K562 (cell line): ENCODE measurements around the gene IBA57.

ENCODE experiments used
- CC2D1A ChIP-seq: fragments of 450-650 bp; IDR thresholded peaks from 2 replicates; pipeline ENCODE4 v1.6.1; 2017; ENCODE audit warnings: mild to moderate bottlenecking
- CTCF ChIP-seq, 3 experiments: IDR thresholded peaks in 2 of 3; conservative IDR thresholded peaks in 1 of 3; 2 replicates each; pipeline ENCODE4 v1.5.1; 2011 to 2012; ENCODE audit warnings: low read length in 3 of 3, mild to moderate bottlenecking in 3 of 3, control low read depth in 2 of 3, improper control_type of control experiment in 1 of 3, inconsistent platforms in 1 of 3, low read depth in 1 of 3, mixed read lengths in 1 of 3, moderate library complexity in 1 of 3; ENCODE audit not compliant: insufficient read depth in 2 of 3
- EZH2 ChIP-seq: IDR thresholded peaks from 2 replicates; pipeline ENCODE4 v1.6.1; 2012; ENCODE audit warnings: low read depth, mild to moderate bottlenecking, inconsistent platforms, low read length, borderline replicate concordance
- FOS ChIP-seq: IDR thresholded peaks from 3 replicates; pipeline ENCODE4 v1.6.1; 2011; ENCODE audit not compliant: insufficient read length; ENCODE audit errors: extremely low read depth
- HNRNPUL1 ChIP-seq: fragments of 200-400 bp; formaldehyde crosslinking; IDR thresholded peaks from 2 replicates; pipeline ENCODE4 v1.6.1; 2017; ENCODE audit warnings: low read length
- KLF16 ChIP-seq: IDR thresholded peaks from 2 replicates; pipeline ENCODE4 v1.6.1; 2016; ENCODE audit warnings: antibody characterized with exemption
- NFE2 ChIP-seq: IDR thresholded peaks from 2 replicates; pipeline ENCODE4 v1.6.1; 2014; ENCODE audit warnings: antibody characterized with exemption, low read depth
- POLR2AphosphoS5 ChIP-seq: IDR thresholded peaks from 2 replicates; pipeline ENCODE4 v1.6.1; 2011; ENCODE audit warnings: mild to moderate bottlenecking, low read depth, low read length, moderate library complexity; ENCODE audit not compliant: control insufficient read depth, insufficient read depth
- POLR2G ChIP-seq: fragments of 200-400 bp; formaldehyde crosslinking; IDR thresholded peaks from 2 replicates; pipeline ENCODE4 v1.6.1; 2017; ENCODE audit warnings: low read depth, mild to moderate bottlenecking, antibody characterized with exemption, low read length, moderate library complexity
- ZNF740 ChIP-seq, 3 experiments: fragments of 200-800 bp in 1 of 3; sonication (Bioruptor generic) in 1 of 3; sonication (generic) in 1 of 3; formaldehyde crosslinking in 1 of 3; IDR thresholded peaks; 2 replicates each; pipeline versions ENCODE4 v1.6.1 to v1.8.0; 2016 to 2022; ENCODE audit warnings: mild to moderate bottlenecking in 2 of 3, missing compliant biosample characterization in 2 of 3, missing genetic modification characterization in 2 of 3, missing genetic modification reagents in 1 of 3
- ZNF785 ChIP-seq: fragments of 250-450 bp; sonication (Bioruptor Pico); IDR thresholded peaks from 2 replicates; pipeline ENCODE4 v1.4.0; 2020; ENCODE audit warnings: mild to moderate bottlenecking
- TF ChIP-seq, protein P1 (sequence below): sonication (generic); formaldehyde crosslinking; IDR thresholded peaks from 2 replicates; pipeline ENCODE4 v1.8.1; 2023; ENCODE audit warnings: mild to moderate bottlenecking, missing genetic modification reagents
- TF ChIP-seq, protein P2 (sequence below), 2 experiments: fragments of 150-350 bp in 1 of 2; IDR thresholded peaks; 2 replicates each; pipeline ENCODE4 v1.6.1; 2012 to 2016; ENCODE audit warnings: low read depth in 2 of 2, low read length in 2 of 2, mild to moderate bottlenecking in 1 of 2, moderate library complexity in 1 of 2

GRCh38 chr1:228172591-228173527, 7.3 kb downstream of the IBA57 start:
- TF ChIP-seq, protein P1, sequence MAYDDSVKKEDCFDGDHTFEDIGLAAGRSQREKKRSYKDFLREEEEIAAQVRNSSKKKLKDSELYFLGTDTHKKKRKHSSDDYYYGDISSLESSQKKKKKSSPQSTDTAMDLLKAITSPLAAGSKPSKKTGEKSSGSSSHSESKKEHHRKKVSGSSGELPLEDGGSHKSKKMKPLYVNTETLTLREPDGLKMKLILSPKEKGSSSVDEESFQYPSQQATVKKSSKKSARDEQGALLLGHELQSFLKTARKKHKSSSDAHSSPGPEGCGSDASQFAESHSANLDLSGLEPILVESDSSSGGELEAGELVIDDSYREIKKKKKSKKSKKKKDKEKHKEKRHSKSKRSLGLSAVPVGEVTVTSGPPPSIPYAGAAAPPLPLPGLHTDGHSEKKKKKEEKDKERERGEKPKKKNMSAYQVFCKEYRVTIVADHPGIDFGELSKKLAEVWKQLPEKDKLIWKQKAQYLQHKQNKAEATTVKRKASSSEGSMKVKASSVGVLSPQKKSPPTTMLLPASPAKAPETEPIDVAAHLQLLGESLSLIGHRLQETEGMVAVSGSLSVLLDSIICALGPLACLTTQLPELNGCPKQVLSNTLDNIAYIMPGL (CRISPR knock-in tag): no peak
- TF ChIP-seq CTCF (IDR thresholded peaks at IDR 0.05 in 2 of 3, conservative IDR thresholded peaks at IDR 0.05 in 1 of 3; ENCODE audit: insufficient read depth in 2 of 3, low read depth in 1 of 3, low read length in 3 of 3): no peak
- no peak for TF ChIP-seq KLF16
- TF ChIP-seq EZH2: no peak
- no peak for TF ChIP-seq POLR2G
- TF ChIP-seq NFE2: no peak
- no peak for TF ChIP-seq CC2D1A
- no peak for TF ChIP-seq ZNF785 (CRISPR knock-in tag)
- no peak for TF ChIP-seq POLR2AphosphoS5
- TF ChIP-seq ZNF740 (CRISPR knock-in tag; IDR thresholded peaks at IDR 0.05): no peak
- TF ChIP-seq ZNF740 (tag; IDR thresholded peaks at IDR 0.05): no peak
- TF ChIP-seq, protein P2, sequence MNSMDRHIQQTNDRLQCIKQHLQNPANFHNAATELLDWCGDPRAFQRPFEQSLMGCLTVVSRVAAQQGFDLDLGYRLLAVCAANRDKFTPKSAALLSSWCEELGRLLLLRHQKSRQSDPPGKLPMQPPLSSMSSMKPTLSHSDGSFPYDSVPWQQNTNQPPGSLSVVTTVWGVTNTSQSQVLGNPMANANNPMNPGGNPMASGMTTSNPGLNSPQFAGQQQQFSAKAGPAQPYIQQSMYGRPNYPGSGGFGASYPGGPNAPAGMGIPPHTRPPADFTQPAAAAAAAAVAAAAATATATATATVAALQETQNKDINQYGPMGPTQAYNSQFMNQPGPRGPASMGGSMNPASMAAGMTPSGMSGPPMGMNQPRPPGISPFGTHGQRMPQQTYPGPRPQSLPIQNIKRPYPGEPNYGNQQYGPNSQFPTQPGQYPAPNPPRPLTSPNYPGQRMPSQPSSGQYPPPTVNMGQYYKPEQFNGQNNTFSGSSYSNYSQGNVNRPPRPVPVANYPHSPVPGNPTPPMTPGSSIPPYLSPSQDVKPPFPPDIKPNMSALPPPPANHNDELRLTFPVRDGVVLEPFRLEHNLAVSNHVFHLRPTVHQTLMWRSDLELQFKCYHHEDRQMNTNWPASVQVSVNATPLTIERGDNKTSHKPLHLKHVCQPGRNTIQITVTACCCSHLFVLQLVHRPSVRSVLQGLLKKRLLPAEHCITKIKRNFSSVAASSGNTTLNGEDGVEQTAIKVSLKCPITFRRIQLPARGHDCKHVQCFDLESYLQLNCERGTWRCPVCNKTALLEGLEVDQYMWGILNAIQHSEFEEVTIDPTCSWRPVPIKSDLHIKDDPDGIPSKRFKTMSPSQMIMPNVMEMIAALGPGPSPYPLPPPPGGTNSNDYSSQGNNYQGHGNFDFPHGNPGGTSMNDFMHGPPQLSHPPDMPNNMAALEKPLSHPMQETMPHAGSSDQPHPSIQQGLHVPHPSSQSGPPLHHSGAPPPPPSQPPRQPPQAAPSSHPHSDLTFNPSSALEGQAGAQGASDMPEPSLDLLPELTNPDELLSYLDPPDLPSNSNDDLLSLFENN (IDR thresholded peaks at IDR 0.05; ENCODE audit: low read depth in 2 of 2, low read length in 2 of 2): no peak
- no peak for TF ChIP-seq HNRNPUL1
- TF ChIP-seq FOS: no peak
